DLD1 (cell line): Measurements from ENCODE around the gene MSMB.
"Not testable (repeated sequence)": the region's sequence is repeated elsewhere in the genome, so short reads cannot be mapped to it uniquely, and the experiment has no call there.

Experiments
- in situ Hi-C: cut with HindIII; loops from 2 replicates; pipeline ENCODE4 v1.10.0; 2017; ENCODE audit warnings: low sequenced_read_pairs

MSMB gene

DNA sequence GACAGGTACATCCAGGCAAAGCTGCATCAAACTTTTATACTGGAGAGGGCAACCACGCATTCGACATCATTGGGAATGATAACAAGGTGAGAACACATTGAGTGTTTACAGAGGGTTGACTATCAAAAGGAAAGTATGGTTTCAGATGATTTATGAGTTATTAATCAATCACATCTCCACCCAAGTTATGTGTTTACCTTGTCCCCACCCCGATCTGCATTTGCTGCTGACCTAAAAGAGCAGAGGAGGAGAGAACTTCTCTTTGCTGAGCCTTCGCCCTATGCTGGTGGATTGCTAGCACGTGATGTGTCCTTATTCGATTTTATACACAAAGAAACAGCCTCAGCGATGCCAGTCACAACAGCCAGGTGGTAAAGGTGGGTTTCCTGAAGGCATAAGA lies at the start of gene MSMB:
TSS of gene MSMB (minus strand) at position 9 of the 400 bp plus-strand sequence. CDS start 32 bp downstream, outside the sequence.
- in situ Hi-C loops = no loop called here

GRCh38 chr10:46094931-46095750 lies 49.1 kb upstream of the MSMB start:
- in situ Hi-C loops = no loop called here

GRCh38 chr10:46094197-46094500 lies 48.1 kb upstream of the MSMB start:
- in situ Hi-C loops = no loop called here

- in situ Hi-C loops = not testable (repeated sequence)
Measured at GRCh38 chr10:46093316-46094196, 47.5 kb upstream of the MSMB start.

GRCh38 chr10:46092524-46093081 lies 46.5 kb upstream of the MSMB start:
- in situ Hi-C loops = no loop called here

GRCh38 chr10:46091828-46092523 lies 45.9 kb upstream of the MSMB start:
- in situ Hi-C loops = no loop called here

DNA sequence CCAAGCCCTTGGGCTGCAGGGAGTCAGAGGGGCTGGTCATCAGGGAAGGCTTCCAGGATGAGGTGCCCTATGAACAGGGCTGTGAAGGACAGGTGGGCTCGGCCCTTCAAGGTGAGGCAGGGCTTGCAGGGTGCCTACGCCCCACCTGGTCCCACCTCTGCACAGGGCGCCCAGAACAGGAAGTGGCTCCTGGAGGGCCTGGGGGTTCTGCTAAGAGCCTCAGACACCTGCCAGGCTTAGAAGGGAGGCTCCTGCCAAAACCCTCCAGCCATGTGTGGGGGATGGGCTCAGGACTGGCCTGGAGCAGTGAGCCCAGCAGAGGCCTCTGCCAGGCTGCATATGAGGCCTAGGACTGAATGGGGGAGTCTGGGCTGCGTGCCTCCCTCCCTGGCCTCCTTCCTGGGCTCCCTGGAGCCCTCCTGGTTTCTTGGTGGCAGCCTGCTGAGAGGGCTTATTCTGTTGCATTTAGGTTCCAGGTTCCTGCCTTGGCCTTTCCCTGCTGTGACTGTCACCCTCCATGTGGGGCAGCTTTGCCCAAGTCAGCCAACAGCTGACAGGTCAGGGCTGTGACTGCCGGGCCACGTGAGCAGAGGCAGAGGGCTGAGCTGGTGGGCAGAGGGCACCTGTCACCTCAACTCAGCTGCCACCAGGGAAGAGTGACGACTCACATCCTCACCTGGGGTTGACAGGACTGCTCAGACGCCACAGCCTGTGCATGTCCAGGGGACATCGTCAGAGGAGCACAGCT lies 45.2 kb upstream of the MSMB start:
- in situ Hi-C loops = no loop called here

DNA sequence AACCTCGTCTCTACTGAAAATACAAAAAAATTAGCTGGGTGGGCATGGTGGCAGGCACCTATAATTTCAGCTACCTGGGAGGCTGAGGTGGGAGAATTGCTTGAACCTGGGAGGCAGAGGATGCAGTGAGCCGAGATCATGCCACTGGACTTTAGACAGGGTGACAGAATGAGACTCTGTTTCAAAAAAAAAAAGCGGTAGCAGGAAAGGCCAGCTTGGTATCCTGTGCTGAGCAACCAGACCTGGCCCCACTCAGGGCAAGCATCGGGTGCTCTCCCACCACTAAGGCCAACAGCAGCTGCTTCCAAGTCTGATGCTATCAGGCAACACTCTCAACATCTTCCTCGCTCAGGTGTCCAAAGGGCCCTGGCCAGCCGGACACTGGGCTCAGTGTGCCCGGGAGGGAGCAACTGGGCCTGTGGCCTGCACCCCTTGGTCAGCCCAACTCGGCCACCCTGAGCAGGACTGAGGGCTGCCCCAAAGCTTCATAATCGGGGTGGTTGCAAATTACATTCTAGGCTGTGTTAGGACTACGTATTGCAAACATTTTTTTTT lies 44.3 kb upstream of the MSMB start:
- in situ Hi-C loops = no loop called here

DNA sequence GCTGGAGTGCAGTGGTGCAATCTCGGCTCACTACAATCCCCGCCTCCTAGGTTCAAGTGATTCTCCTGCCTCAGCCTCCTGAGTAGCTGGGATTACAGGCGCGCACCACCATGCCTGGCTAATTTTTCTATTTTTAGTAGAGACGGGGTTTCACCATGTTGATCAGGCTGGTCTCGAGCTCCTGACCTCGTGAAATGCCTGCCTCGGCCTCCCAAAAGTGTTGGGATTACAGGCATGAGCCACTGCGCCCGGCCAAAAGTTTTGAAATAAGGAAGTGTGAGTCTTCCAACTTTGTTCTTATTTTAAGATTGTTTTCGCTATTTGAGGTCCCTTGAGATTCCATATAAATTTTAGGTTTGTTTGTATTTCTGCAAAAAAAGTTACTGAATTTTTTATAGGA lies 41.3 kb upstream of the MSMB start:
- in situ Hi-C loops = not testable (repeated sequence)

DNA sequence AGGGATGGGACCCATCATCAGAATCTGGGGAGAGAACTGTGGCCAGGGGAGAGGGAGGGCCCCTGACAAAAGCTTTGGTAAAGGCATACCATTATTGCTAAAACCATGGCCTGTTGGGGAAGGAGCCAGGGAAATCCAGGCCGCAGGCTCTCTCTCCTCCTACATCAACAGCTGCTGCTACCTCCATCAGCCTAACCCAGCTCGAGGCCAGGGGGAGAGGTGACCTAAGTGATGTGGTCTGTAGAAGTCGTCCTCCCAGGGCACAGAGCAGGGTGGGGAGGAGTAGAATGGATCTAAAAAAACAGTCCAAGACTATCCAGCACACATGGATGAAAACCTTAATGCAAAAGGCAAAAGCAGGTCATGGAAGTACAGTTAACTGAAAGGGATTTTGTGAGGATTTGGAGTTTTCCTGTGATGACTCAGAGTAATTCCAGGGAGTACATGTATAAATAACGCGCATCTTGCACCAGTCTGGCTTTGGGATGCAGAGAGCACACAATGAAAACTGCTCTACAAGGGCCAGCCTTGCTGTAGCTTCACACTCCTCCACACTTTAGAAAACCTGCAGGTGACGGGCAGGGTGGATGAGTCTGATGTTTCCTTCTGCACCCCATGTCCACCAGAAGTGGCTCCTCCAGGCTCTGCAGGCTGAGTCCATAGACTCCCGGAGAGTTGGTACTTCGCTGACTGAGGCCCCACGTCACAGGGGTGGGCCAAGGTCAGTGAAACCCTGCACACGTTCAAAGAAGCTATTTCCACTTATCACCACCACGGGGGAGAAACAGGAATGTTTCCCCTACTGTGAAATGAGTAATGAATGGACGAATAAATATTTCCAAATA lies 38.5 kb upstream of the MSMB start:
- in situ Hi-C loops = no loop called here

GRCh38 chr10:46080886-46081285 lies 34.8 kb upstream of the MSMB start:
- in situ Hi-C loops = no loop called here

- in situ Hi-C loops = no loop called here
Measured at GRCh38 chr10:46079831-46080585, 33.9 kb upstream of the MSMB start.

- in situ Hi-C loops = no loop called here
Measured at GRCh38 chr10:46077731-46078413, 31.8 kb upstream of the MSMB start.

- in situ Hi-C loops = no loop called here
Measured at GRCh38 chr10:46077141-46077554, 31.1 kb upstream of the MSMB start.

DNA sequence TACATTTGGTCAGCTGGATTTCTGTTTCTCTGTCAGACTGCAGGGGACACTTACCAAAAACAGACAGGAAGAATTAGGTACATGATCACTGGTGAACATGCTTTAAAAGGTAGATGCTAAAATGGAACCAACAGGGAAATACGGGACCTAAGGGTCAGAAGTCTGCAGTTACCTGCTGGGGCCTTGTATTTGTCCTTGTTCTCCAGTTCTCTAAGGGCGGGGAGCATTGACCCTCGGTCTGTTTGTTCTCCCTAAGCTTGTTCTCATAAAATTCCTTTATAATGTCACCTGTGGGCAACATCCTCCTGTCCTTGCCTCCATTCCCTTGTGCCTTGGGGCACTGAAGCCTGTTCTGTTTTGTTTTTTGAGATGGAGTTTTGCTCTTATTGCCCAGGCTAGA lies 29.8 kb upstream of the MSMB start:
- in situ Hi-C loops = no loop called here

DNA sequence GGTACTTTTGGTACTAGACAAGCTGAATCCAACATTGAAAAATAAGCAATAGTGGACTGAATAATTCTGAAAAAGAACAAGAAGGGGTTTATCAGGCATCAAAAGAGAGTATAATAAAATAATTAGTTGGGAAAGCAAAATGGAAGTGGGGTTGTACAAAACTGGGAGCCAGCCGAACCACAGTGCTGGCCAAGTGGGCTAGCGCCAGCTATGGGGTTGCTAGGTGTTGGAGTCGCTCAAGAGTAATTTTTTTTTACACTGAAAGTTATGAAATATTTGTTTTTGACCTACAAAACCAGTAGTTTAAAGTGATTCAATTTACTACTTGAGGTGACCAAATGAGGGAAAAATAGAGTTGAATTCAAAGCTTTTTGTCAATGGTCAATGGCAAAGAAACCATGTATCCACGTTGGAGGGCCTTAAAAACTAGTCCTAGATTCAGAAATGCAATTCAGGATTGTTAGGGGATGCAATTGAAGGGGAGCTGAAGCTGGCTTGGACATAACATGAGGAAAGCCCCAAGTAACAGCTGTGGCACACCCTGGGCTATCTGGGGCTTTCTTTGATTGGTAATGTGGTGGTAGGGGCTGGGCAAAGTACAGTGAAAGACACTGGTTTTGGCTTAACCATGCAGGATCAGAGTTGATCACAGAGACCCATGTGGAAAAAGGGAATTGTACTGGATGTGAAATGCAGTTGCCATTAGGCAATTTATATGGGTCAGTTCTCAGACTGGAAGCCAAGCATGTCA lies 28.3 kb upstream of the MSMB start:
- in situ Hi-C loops = no loop called here

DNA sequence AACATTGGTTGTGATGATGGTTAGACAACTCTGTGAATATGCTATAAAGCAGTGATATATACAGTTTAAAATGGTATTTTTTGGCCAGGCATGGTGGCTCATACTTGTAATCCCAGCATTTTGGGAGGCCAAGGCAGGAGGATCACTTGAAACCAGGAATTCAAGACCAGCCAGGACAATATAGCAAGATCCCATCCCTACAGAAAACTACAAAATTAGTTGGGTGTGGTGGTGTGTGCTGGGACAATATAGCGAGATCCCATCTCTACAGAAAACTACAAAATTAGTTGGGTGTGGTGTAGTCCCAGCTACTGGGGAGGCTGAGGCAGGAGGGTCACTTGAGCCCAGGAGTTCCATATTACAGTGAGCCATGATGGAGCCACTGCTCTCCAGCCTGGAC lies 27.5 kb upstream of the MSMB start:
- in situ Hi-C loops = no loop called here
